Gastrocnemius medialis (tissue), 4 donors: ENCODE measurements around the gene SPATA21.

Source experiments
- POLR2A ChIP-seq, 2 donors: fragments of 450-650 bp; IDR thresholded peaks; one replicate each; pipeline ENCODE4 v1.6.1; 2017; ENCODE audit warnings: antibody characterized with exemption in 2 of 2, mild to moderate bottlenecking in 2 of 2, moderate library complexity in 2 of 2
- TF ChIP-seq, protein P1 (sequence below), 5 experiments: fragments of 450-650 bp in 3 of 5; fragments of 200-600 bp in 2 of 5; sonication (generic) in 2 of 5; IDR thresholded peaks in 4 of 5; conservative IDR thresholded peaks in 1 of 5; 1 replicate in 4 of 5; 2 replicates in 1 of 5; pipeline ENCODE4 v1.5.1; 2016 to 2019; ENCODE audit warnings: antibody characterized with exemption in 5 of 5, mild to moderate bottlenecking in 3 of 5, moderate library complexity in 3 of 5

DNA sequence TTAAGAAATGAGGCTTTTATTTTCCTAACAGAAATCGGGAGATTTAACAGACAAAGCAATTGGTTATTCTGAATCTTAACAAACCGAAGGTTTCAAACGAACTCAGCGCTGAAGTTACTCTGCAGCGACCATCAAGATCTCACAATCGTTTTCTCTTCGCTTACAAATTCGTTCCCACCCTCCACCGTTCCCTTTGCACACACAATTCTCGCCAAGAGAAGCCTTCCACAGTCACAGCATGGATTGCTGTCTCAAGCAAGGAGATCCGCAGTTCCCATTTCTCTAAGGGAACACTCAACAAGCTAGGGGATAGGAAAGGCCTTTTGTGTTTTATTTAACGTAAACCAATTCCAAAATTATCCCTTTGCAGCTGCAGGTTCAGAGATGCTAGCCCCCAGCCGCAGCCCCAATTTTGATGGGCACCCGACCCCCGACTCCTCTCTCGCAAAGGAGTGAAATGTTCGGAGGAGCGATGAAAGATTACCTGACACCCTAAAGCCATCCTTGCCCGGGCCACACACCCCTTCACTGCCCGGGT, 85.7 kb downstream of the SPATA21 start:
- TF ChIP-seq, protein P1, sequence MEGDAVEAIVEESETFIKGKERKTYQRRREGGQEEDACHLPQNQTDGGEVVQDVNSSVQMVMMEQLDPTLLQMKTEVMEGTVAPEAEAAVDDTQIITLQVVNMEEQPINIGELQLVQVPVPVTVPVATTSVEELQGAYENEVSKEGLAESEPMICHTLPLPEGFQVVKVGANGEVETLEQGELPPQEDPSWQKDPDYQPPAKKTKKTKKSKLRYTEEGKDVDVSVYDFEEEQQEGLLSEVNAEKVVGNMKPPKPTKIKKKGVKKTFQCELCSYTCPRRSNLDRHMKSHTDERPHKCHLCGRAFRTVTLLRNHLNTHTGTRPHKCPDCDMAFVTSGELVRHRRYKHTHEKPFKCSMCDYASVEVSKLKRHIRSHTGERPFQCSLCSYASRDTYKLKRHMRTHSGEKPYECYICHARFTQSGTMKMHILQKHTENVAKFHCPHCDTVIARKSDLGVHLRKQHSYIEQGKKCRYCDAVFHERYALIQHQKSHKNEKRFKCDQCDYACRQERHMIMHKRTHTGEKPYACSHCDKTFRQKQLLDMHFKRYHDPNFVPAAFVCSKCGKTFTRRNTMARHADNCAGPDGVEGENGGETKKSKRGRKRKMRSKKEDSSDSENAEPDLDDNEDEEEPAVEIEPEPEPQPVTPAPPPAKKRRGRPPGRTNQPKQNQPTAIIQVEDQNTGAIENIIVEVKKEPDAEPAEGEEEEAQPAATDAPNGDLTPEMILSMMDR (IDR thresholded peaks at IDR 0.05 in 4 of 5, conservative IDR thresholded peaks at IDR 0.05 in 1 of 5), result no peak
- TF ChIP-seq POLR2A (IDR thresholded peaks at IDR 0.05), result no peak
